ENCODE results near the gene ZNF511. TPM values are rescaled to one million over a fixed set of nuclear protein-coding genes. Genes with fewer than 3 reads are reported as not detected.

The ZNF511 gene
- total and polyA plus RNA-seq, 4 donors, result 13.7 to 31.8 (median 24.2) TPM

GRCh38 chr10:133262696-133263095, 46.0 kb upstream of the ZNF511 start:
- no peak for DNase-seq (ENCODE audit: low spot score)
- no peak overlapping the region for H3K27ac ChIP-seq (ENCODE audit: low read depth in 1 of 2, low read length in 2 of 2)

DNA sequence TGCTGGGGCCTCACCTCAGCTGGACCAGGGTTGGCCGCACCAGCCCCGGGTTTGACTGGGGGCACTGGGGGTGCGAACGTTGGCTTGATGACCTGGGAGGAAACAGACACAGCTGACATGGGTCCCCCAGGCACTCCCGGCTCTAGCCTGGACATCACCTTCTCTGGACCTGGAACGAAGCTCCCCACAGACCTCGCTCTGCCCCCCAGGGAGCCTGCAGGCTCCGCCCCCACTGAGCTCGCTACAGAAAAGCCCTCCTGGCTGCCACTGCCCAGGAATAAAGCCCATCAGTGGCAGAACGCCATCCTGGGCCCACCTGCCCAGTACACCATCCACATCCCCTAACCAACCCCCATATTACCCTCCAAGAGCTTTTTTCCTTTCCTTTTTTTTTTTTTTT, 45.0 kb upstream of the ZNF511 start:
- H3K9me3 ChIP-seq (ENCODE audit: control insufficient read depth in 4 of 4, low read length in 3 of 4), result no peaks in the 10 kb centered on the region
- no peaks in the 10 kb centered on the region for H3K27me3 ChIP-seq (ENCODE audit: control insufficient read depth in 4 of 4, insufficient read depth in 4 of 4, low read length in 3 of 4)
- WGBS, result 91% methylated on average over 10 of the region's 10 CpGs
- H3K4me1 ChIP-seq (ENCODE audit: control insufficient read depth in 4 of 4, insufficient read depth in 4 of 4, low read length in 3 of 4), result peaks cover 3 to 14% (median 8%) of the 10 kb centered on the region in 4 donors
- H3K9ac ChIP-seq (ENCODE audit: low read depth in 1 of 2, low read length in 2 of 2), result no peak overlapping the region
- H3K4me3 ChIP-seq (ENCODE audit: low read depth in 1 of 3, low read length in 3 of 3), result no peak overlapping the region
- DNase-seq (ENCODE audit: low spot score), result no peak
- peaks cover 2 to 5% (median 5%) of the 10 kb centered on the region in 4 donors for H3K36me3 ChIP-seq (ENCODE audit: control insufficient read depth in 4 of 4, insufficient read depth in 3 of 4, low read depth in 1 of 4, low read length in 3 of 4)
- H3K27ac ChIP-seq (ENCODE audit: low read depth in 1 of 2, low read length in 2 of 2), result no peak overlapping the region
- TF ChIP-seq, protein P1, sequence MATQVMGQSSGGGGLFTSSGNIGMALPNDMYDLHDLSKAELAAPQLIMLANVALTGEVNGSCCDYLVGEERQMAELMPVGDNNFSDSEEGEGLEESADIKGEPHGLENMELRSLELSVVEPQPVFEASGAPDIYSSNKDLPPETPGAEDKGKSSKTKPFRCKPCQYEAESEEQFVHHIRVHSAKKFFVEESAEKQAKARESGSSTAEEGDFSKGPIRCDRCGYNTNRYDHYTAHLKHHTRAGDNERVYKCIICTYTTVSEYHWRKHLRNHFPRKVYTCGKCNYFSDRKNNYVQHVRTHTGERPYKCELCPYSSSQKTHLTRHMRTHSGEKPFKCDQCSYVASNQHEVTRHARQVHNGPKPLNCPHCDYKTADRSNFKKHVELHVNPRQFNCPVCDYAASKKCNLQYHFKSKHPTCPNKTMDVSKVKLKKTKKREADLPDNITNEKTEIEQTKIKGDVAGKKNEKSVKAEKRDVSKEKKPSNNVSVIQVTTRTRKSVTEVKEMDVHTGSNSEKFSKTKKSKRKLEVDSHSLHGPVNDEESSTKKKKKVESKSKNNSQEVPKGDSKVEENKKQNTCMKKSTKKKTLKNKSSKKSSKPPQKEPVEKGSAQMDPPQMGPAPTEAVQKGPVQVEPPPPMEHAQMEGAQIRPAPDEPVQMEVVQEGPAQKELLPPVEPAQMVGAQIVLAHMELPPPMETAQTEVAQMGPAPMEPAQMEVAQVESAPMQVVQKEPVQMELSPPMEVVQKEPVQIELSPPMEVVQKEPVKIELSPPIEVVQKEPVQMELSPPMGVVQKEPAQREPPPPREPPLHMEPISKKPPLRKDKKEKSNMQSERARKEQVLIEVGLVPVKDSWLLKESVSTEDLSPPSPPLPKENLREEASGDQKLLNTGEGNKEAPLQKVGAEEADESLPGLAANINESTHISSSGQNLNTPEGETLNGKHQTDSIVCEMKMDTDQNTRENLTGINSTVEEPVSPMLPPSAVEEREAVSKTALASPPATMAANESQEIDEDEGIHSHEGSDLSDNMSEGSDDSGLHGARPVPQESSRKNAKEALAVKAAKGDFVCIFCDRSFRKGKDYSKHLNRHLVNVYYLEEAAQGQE (IDR thresholded peaks at IDR 0.05), result no peak
- TF ChIP-seq, protein P2, sequence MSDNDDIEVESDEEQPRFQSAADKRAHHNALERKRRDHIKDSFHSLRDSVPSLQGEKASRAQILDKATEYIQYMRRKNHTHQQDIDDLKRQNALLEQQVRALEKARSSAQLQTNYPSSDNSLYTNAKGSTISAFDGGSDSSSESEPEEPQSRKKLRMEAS (IDR thresholded peaks at IDR 0.05), result no peak
- no peak for TF ChIP-seq RAD21 (IDR thresholded peaks at IDR 0.05)
- TF ChIP-seq HNF4A (conservative IDR thresholded peaks at IDR 0.05), result no peak
- TF ChIP-seq NR2F2 (IDR thresholded peaks at IDR 0.05), result no peak
- TF ChIP-seq, protein P3, sequence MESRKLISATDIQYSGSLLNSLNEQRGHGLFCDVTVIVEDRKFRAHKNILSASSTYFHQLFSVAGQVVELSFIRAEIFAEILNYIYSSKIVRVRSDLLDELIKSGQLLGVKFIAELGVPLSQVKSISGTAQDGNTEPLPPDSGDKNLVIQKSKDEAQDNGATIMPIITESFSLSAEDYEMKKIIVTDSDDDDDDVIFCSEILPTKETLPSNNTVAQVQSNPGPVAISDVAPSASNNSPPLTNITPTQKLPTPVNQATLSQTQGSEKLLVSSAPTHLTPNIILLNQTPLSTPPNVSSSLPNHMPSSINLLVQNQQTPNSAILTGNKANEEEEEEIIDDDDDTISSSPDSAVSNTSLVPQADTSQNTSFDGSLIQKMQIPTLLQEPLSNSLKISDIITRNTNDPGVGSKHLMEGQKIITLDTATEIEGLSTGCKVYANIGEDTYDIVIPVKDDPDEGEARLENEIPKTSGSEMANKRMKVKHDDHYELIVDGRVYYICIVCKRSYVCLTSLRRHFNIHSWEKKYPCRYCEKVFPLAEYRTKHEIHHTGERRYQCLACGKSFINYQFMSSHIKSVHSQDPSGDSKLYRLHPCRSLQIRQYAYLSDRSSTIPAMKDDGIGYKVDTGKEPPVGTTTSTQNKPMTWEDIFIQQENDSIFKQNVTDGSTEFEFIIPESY (IDR thresholded peaks at IDR 0.05), result no peak
- no peak for TF ChIP-seq JUND (IDR thresholded peaks at IDR 0.05)
- no peak for TF ChIP-seq TAF1 (conservative IDR thresholded peaks at IDR 0.05)
- no peak for TF ChIP-seq GABPA (IDR thresholded peaks at IDR 0.05 in 1 of 2, conservative IDR thresholded peaks at IDR 0.05 in 1 of 2)
- no peak for TF ChIP-seq SP1 (IDR thresholded peaks at IDR 0.05)
- no peak for TF ChIP-seq HNF4G (IDR thresholded peaks at IDR 0.05)
- TF ChIP-seq FOXA1 (IDR thresholded peaks at IDR 0.05), result no peak
- no peak for TF ChIP-seq EGR1 (IDR thresholded peaks at IDR 0.05; ENCODE audit: low read depth in 2 of 2)

More at GRCh38 chr10:133262696-133263095, 46.0 kb upstream of the ZNF511 start:
- no peaks in the 10 kb centered on the region for H3K9me3 ChIP-seq (ENCODE audit: control insufficient read depth in 4 of 4, low read length in 3 of 4)
- H3K9ac ChIP-seq (ENCODE audit: low read depth in 1 of 2, low read length in 2 of 2), result no peak overlapping the region
- no peak overlapping the region for H3K4me3 ChIP-seq (ENCODE audit: low read depth in 1 of 3, low read length in 3 of 3)
- 88% methylated on average over 14 of the region's 14 CpGs for WGBS
- no peaks in the 10 kb centered on the region for H3K27me3 ChIP-seq (ENCODE audit: control insufficient read depth in 4 of 4, insufficient read depth in 4 of 4, low read length in 3 of 4)
- peaks cover 5 to 19% (median 10%) of the 10 kb centered on the region in 4 donors for H3K4me1 ChIP-seq (ENCODE audit: control insufficient read depth in 4 of 4, insufficient read depth in 4 of 4, low read length in 3 of 4)
- H3K36me3 ChIP-seq (ENCODE audit: control insufficient read depth in 4 of 4, insufficient read depth in 3 of 4, low read depth in 1 of 4, low read length in 3 of 4), result peaks cover 0 to 5% (median 3%) of the 10 kb centered on the region in 4 donors
- TF ChIP-seq FOXA2 (IDR thresholded peaks at IDR 0.05) (no peak), TAF1 (conservative IDR thresholded peaks at IDR 0.05) (no peak), SP1 (IDR thresholded peaks at IDR 0.05) (no peak), YY1 (IDR thresholded peaks at IDR 0.05) (no peak), HNF4A (conservative IDR thresholded peaks at IDR 0.05) (no peak), RXRA (IDR thresholded peaks at IDR 0.05) (no peak), FOXA1 (IDR thresholded peaks at IDR 0.05) (no peak), ATF3 (IDR thresholded peaks at IDR 0.05) (no peak), EGR1 (IDR thresholded peaks at IDR 0.05; ENCODE audit: low read depth in 2 of 2) (no peak)
- TF ChIP-seq, protein P4, sequence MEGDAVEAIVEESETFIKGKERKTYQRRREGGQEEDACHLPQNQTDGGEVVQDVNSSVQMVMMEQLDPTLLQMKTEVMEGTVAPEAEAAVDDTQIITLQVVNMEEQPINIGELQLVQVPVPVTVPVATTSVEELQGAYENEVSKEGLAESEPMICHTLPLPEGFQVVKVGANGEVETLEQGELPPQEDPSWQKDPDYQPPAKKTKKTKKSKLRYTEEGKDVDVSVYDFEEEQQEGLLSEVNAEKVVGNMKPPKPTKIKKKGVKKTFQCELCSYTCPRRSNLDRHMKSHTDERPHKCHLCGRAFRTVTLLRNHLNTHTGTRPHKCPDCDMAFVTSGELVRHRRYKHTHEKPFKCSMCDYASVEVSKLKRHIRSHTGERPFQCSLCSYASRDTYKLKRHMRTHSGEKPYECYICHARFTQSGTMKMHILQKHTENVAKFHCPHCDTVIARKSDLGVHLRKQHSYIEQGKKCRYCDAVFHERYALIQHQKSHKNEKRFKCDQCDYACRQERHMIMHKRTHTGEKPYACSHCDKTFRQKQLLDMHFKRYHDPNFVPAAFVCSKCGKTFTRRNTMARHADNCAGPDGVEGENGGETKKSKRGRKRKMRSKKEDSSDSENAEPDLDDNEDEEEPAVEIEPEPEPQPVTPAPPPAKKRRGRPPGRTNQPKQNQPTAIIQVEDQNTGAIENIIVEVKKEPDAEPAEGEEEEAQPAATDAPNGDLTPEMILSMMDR (IDR thresholded peaks at IDR 0.05; ENCODE audit: low read depth, low read length, missing input control), result no peak
- TF ChIP-seq, protein P1 (IDR thresholded peaks at IDR 0.05), result no peak
